ENCODE results near the gene CTBP2.

Gene CTBP2

DNA sequence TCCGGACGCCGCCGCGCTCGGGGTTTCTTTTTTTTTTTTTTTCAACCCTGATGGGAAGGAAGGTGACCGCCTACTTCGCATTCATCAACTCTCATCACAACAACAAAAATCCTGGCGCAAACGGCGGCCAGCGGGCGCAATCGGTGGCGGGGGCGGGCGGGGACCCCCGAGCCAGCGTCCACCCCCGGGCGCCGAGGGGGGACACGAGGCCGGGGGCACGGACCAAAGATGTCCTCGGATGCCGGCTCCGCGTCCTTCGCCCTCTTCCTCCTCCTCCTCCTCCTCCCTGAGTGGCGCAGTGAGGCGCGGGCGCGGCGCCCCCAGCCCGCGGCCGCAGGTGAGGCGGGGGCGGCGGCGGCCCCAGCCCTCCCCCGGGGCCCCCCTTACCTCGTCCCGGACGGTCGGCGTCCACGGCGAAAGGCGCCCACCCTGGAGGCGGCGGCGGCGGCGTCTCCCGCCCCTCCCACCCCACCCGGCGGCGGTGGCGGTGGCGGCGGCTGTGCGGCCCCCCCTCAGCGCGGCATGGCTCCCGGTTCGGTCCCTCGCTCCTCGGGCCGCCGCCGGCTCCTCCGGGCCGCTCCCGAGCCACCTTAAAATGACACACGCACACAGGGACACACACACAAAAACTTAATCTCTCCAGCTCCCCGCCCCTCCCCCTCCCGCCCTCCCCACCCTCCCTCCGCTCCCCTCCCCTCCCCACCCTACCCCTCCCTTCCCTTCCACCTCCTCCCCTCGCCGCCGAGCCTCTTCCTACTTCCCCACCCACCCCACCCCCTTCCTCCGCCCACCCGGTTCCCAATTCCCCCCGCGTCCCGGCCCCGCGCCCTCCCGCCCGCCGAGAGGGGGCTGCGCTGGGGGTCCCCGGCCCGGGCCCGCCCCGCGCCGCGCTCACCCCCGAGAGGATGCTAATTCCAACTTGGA lies at the start of gene CTBP2:
Gene CTBP2 (minus strand): TSS at position 632 of the 924 bp plus-strand sequence.
- POLR2A ChIA-PET: no interaction called here
- CTCF ChIA-PET: no interaction called here

DNA sequence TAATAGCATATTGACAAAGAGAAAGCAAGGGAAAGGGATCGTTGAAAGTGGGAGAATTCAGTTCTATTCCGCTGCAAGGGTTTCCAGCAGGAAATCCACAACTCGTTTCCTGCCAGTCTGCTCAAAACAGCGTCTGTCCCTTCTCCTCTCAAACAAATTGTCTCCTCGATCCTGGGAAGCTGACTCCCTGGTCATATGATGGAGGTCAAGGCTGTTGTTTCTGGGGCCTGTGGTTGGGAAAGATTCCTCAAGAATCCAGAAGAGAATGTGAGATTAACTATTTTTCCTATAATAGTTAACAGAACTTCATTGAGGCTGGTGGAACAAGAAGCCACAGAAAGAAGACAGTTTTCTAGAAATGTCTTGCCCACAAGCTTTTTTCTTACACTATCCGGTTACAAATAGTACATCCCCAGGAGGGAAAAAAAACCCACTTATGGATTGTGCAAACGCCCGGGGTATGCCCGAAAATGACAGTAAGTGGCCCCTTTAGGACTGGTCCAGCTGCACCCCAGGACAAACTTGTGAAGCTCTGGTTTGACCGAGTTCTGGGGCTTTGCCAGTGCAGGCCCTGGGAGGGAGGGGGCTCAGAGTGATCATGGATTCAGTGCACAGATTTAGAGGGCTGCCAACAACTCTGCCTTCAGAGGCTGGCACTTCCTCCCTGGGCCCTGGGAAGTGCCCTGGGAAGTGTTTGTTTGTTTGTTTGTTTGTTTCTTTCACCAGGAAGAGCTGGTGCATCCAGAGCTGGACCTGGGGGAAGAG lies 49.4 kb upstream of the CTBP2 start:
- TF ChIP-seq, protein P1, sequence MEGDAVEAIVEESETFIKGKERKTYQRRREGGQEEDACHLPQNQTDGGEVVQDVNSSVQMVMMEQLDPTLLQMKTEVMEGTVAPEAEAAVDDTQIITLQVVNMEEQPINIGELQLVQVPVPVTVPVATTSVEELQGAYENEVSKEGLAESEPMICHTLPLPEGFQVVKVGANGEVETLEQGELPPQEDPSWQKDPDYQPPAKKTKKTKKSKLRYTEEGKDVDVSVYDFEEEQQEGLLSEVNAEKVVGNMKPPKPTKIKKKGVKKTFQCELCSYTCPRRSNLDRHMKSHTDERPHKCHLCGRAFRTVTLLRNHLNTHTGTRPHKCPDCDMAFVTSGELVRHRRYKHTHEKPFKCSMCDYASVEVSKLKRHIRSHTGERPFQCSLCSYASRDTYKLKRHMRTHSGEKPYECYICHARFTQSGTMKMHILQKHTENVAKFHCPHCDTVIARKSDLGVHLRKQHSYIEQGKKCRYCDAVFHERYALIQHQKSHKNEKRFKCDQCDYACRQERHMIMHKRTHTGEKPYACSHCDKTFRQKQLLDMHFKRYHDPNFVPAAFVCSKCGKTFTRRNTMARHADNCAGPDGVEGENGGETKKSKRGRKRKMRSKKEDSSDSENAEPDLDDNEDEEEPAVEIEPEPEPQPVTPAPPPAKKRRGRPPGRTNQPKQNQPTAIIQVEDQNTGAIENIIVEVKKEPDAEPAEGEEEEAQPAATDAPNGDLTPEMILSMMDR (IDR thresholded peaks at IDR 0.05; ENCODE audit: control extremely low read depth, extremely low read depth, low read depth, missing control alignments): no peak
- CTCF ChIA-PET: no interaction called here
- no peak for DNase-seq (ENCODE audit: extremely low spot score)
- POLR2A ChIA-PET: no interaction called here

More for the DNA sequence above, at the start of gene CTBP2:
- no peak for DNase-seq (ENCODE audit: extremely low spot score)
- TF ChIP-seq, protein P1 (IDR thresholded peaks at IDR 0.05; ENCODE audit: control extremely low read depth, extremely low read depth, low read depth, missing control alignments): no peak

DNA sequence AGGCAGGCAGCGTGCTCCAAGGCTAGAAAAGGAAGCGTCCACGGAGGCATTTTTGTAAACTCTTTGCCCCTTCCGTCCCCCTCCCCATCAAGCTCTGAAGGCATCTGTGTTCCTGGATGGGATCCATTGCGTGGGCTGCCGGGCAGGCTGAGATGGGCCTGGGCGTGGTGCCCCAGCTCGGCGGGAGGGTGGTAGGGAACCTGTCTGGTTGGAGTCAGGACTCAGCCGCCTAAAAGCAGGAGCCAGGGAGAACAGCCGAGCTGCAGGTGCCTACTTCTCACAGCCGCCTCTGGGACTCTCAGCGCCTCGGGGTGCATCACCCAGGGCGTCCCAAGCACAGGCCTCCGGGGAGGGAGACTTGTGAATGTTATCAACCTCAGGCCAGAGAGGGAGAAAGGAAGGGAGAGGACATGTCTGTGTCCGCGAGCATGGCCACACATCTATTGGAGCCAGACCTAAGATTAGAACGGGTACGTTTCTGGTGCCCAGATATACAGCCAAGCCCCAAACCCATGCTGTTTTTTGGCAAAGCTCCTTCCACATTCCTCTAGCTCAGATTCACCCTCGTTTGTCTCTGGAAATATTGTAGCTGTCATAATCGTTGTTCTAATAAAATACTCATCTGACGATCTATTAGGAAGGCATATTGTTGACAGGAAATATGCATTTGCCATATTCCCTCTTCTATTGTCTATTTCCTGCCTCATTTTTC lies 48.6 kb upstream of the CTBP2 start:
- TF ChIP-seq, protein P1 (IDR thresholded peaks at IDR 0.05; ENCODE audit: control extremely low read depth, extremely low read depth, low read depth, missing control alignments): no peak
- DNase-seq (ENCODE audit: extremely low spot score): no peak
- ChIA-PET CTCF (interaction anchor here (1.0 to 1.1 kb wide), 2 partner anchors 10 to 161 kb away, joined by 4 read pairs; no protein-coding TSS in a partner anchor), POLR2A (no interaction called here)

DNA sequence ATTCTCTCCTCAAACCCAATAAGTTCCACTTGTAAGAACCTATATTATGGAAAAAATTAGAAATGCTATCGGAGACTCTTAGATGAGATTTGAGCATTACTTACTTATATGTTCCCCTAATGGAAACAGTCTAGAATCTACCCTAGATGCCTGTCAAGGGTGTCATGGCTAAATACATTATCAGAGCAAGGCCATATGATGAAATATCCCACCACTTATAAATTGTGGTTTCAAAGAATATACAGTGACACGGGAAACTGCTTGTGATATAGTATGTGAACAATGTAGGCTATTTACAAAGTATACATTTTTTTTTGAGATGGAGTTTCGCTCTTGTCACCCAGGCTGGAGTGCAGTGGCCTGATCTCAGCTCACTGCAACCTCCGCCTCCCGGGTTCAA lies 46.3 kb upstream of the CTBP2 start:
- no peak for DNase-seq (ENCODE audit: extremely low spot score)
- ChIA-PET CTCF (no interaction called here), POLR2A (no interaction called here)
- TF ChIP-seq, protein P1 (IDR thresholded peaks at IDR 0.05; ENCODE audit: control extremely low read depth, extremely low read depth, low read depth, missing control alignments): no peak

DNA sequence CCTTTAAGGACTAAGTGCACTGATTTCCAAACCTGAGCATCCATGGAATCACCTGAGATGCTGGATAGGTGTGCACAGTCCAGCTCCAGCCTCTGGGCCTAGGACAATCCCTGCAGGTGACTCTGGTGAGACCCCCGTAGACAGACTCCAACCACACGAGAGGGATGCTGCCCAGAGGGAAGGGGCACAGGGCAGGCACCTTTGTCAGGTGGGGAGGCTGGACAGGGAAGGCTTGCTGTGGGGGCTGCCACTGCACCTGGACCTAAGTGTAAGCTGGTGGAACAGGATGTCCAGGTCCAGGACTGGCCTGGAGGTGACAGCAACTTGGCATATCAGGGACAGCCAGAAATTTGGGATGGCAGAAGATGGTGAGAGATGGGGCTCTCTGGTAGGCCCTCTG lies 45.1 kb upstream of the CTBP2 start:
- ChIA-PET POLR2A (no interaction called here), CTCF (interaction anchor here (1.7 kb wide), 1 partner anchor 10 kb away, joined by 4 read pairs; no protein-coding TSS in a partner anchor)
- TF ChIP-seq, protein P1 (IDR thresholded peaks at IDR 0.05; ENCODE audit: control extremely low read depth, extremely low read depth, low read depth, missing control alignments): no peak
- DNase-seq (ENCODE audit: extremely low spot score): no peak

DNA sequence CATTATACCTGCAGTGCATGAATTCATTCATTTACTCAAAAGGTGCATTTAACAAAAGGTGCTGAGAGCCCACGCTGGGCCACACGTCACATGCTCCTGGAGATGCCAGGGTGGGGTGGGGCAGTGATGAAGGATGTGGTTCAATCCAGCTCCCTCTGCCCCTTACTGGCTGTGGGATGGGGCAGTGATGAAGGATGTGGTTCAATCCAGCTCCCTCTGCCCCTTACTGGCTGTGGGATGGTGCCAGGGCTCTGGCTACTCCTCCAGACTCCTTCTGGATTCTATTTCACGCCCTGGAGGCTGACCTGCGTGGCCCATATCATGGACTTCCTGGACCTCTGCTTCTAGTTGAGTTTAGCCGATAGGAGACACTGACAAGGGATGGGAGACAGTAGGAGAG lies 44.0 kb upstream of the CTBP2 start:
- no peak for DNase-seq (ENCODE audit: extremely low spot score)

More for the DNA sequence above, 44.0 kb upstream of the CTBP2 start:
- ChIA-PET POLR2A (no interaction called here), CTCF (interaction anchor here (1.0 to 1.7 kb wide), 2 partner anchors 11 to 156 kb away, joined by 3 to 4 read pairs; no protein-coding TSS in a partner anchor)
- TF ChIP-seq, protein P1 (IDR thresholded peaks at IDR 0.05; ENCODE audit: control extremely low read depth, extremely low read depth, low read depth, missing control alignments): no peak

Measured in GM10248 (cell line).